Transverse colon (tissue), 4 donors: ENCODE measurements around the gene RBBP8. TPM values are rescaled to one million over a fixed set of nuclear protein-coding genes. Genes with fewer than 3 reads are reported as not detected.
A peak's percentile ranks its signal among the peaks of the same experiment; 100 is the strongest.

Experiments
- DNase-seq: peaks from one replicate; pipeline ENCODE4 v3.0.0-alpha.2; 2019
- H3K27ac ChIP-seq, 4 donors: fragments of 200-600 bp; sonication (generic); 2 replicates each; pipeline ENCODE4 v1.5.1; 2016 to 2018; ENCODE audit warnings: inconsistent platforms in 4 of 4
- H3K27me3 ChIP-seq: fragments of 200-600 bp; sonication (generic); 2 replicates; pipeline ENCODE4 v1.5.1; 2017; ENCODE audit warnings: inconsistent platforms
- H3K36me3 ChIP-seq, 4 donors: fragments of 200-600 bp; sonication (generic); 2 replicates each; pipeline ENCODE4 v1.5.1; 2017 to 2019; ENCODE audit warnings: inconsistent platforms in 4 of 4
- H3K4me1 ChIP-seq, 4 donors: fragments of 200-600 bp; sonication (generic); 2 replicates each; pipeline ENCODE4 v1.5.1; 2017 to 2020; ENCODE audit warnings: inconsistent platforms in 4 of 4
- H3K4me3 ChIP-seq, 4 donors: fragments of 200-600 bp; sonication (generic); 1 replicate in 1 of 4; 2 replicates in 3 of 4; pipeline versions ENCODE4 v1.5.1 to v1.6.1; 2017 to 2019; ENCODE audit warnings: inconsistent platforms in 4 of 4
- H3K9me3 ChIP-seq, 2 donors: fragments of 200-600 bp; sonication (generic); 2 replicates each; pipeline ENCODE4 v1.5.1; 2017 to 2019; ENCODE audit warnings: inconsistent platforms in 2 of 2
- CTCF ChIP-seq, 5 experiments: fragments of 200-600 bp in 3 of 5; fragments of 450-650 bp in 2 of 5; sonication (generic) in 3 of 5; IDR thresholded peaks; 1 replicate in 2 of 5; 2 replicates in 3 of 5; pipeline ENCODE4 v1.5.1; 2016 to 2017; ENCODE audit warnings: antibody characterized with exemption in 5 of 5, inconsistent platforms in 3 of 5, mild to moderate bottlenecking in 2 of 5, moderate library complexity in 1 of 5
- EP300 ChIP-seq: sonication (generic); formaldehyde crosslinking; IDR thresholded peaks from one replicate; pipeline ENCODE4 v1.6.1; 2017; ENCODE audit warnings: antibody characterized with exemption, low read depth
- POLR2A ChIP-seq: fragments of 450-650 bp; IDR thresholded peaks from one replicate; pipeline ENCODE4 v1.6.1; 2016; ENCODE audit warnings: antibody characterized with exemption, mild to moderate bottlenecking, moderate library complexity
- POLR2AphosphoS5 ChIP-seq, 3 donors: sonication (generic); formaldehyde crosslinking; IDR thresholded peaks; one replicate each; pipeline ENCODE4 v1.6.1; 2016; ENCODE audit warnings: antibody characterized with exemption in 3 of 3
- WGBS, 2 donors: methylation state at CpG; one replicate each; pipeline ENCODE4 v1.1.5; 2018; ENCODE audit warnings: low coverage in 1 of 2; 5-methylcytosine and 5-hydroxymethylcytosine counted together
- in situ Hi-C, 4 donors: fragments of 200-750 bp; cut with MboI; loops; one replicate each; pipeline versions ENCODE4 v1.15.0 to v1.15.1; 2017; ENCODE audit warnings: low sequenced_read_pairs in 3 of 4, low pct_ligation_motif_present in 1 of 4, low pct_unique_long_range_greater_than_20kb in 1 of 4
- intact Hi-C: fragments of 100-400 bp; cut with DNase I; formaldehyde crosslinking; loops from one replicate; pipeline ENCODE4 v1.15.1; 2023; ENCODE audit warnings: low total_unique reads
- total RNA-seq, 4 donors: library from RNA; depleted of rRNA; stranded (reverse); fragments of >200 nt; gene quantifications; one replicate each; pipeline ENCODE4 v1.1.0, GENCODE V29; 2016

RBBP8 gene
- total RNA-seq, 4 donors from 2014 or later: 20.7 to 44.1 (median 38.6) TPM

DNA sequence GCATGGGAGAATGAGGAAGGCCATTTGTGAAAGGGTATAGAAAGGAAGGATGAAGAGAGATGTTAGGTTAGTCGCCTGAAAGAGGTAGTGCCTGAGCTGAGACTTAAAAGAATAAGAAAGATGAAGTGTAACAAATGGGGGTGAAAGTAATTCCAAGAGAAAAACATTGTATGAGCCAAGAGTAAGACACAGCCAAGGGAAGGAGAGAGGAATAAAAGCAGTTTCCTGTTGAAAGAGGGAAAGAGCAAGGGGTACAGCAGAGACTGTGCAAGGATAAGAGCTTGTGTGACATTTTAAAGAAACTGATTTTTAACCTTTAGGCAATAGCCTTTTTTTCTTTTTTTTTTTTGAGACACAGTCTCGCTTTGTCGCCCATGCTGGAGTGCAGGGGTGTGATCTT lies 4.8 kb upstream of the RBBP8 start:
- no peak overlapping the region for H3K27ac ChIP-seq
- 96% methylated on average over 3 of the region's 3 CpGs for WGBS, 2 donors

GRCh38 chr18:22930089-22930713 lies 2.9 kb upstream of the RBBP8 start:
- peak; percentile 88 for DNase-seq
- Histone ChIP-seq H3K4me3 (no peak overlapping the region), H3K27ac (no peak overlapping the region), H3K36me3 (no peaks in the 10 kb centered on the region), H3K27me3 (no peaks in the 10 kb centered on the region), H3K4me1 (peaks cover 0 to 12% (median 8%) of the 10 kb centered on the region in 4 donors), H3K9me3 (no peaks in the 10 kb centered on the region)
- 65 to 83% methylated on average over 2 of the region's 2 CpGs for WGBS, 2 donors
- in situ Hi-C loops: no loop called here
- TF ChIP-seq POLR2AphosphoS5 (IDR thresholded peaks at IDR 0.05) (no peak), CTCF (IDR thresholded peaks at IDR 0.05) (peak; percentile 63 to 76 (median 72)), POLR2A (no peak), EP300 (no peak)
- intact Hi-C loops: no loop called here

More for the DNA sequence above, 4.8 kb upstream of the RBBP8 start:
- intact Hi-C loops: no loop called here
- no peak overlapping the region for H3K4me3 ChIP-seq
- no peaks in the 10 kb centered on the region for H3K9me3 ChIP-seq
- H3K36me3 ChIP-seq: no peaks in the 10 kb centered on the region
- in situ Hi-C loops: no loop called here
- H3K4me1 ChIP-seq: peaks cover 0 to 6% (median 2%) of the 10 kb centered on the region in 4 donors
- TF ChIP-seq POLR2A (no peak), CTCF (IDR thresholded peaks at IDR 0.05) (no peak), POLR2AphosphoS5 (IDR thresholded peaks at IDR 0.05) (no peak), EP300 (no peak)
- H3K27me3 ChIP-seq: no peaks in the 10 kb centered on the region
- DNase-seq: no peak

DNA sequence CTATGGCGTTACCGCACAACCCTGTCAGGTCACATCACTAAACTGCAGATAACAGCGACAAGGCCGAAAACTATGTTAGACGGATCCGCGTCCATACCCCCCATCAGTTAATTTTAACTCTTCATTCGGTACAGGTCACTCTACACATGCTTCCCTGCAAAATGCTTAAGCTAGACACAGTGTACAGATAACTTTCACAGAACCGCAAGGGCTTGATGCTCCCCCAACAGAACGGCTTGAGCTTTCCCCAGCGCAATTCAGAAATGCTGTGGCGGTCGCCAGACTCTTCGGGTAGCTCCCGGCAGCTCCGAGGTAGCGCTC lies 283 bp upstream of the RBBP8 start:
- peak overlapping the region; percentile 62 to 80 (median 66) for H3K4me3 ChIP-seq
- no peaks in the 10 kb centered on the region for H3K36me3 ChIP-seq
- no peaks in the 10 kb centered on the region for H3K9me3 ChIP-seq
- DNase-seq: no peak
- 0 to 2% methylated on average over 8 to 15 of the region's 17 CpGs for WGBS, 2 donors
- no peaks in the 10 kb centered on the region for H3K27me3 ChIP-seq
- H3K4me1 ChIP-seq: peaks cover 0 to 12% (median 8%) of the 10 kb centered on the region in 4 donors
- TF ChIP-seq POLR2AphosphoS5 (IDR thresholded peaks at IDR 0.05): no peak
- no peak for TF ChIP-seq CTCF (IDR thresholded peaks at IDR 0.05)
- no peak for TF ChIP-seq POLR2A
- no peak for TF ChIP-seq EP300
- intact Hi-C loops: no loop called here
- peak overlapping the region; percentile 90 to 96 (median 94) for H3K27ac ChIP-seq
- in situ Hi-C loops: no loop called here

DNA sequence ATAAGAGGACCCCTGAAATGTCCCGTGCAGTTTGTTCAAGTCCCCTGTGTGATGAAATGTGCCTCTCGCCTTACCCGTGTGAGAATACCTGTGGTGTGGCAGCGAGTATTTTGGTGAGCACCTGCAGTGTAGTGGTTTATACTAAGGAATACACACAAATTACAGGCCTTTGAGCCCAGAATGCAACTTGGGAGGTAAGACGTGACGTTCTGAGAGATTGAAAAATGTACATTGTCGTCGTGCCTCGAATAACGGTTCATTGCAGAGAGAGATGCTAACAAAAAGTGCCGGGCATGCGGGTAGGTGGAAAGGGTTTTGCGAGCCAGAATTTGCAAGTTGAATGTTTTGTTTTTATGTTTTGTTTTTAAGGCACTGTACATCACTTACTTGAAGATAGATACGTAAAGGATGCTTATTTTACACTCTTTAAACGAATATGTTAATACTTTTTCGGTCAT lies 867 bp downstream of the RBBP8 start:
- Histone ChIP-seq H3K4me1 (peaks cover 0 to 12% (median 8%) of the 10 kb centered on the region in 4 donors), H3K9me3 (no peaks in the 10 kb centered on the region), H3K36me3 (no peaks in the 10 kb centered on the region), H3K4me3 (peak overlapping the region; percentile 62 to 80 (median 66)), H3K27ac (peak overlapping the region; percentile 90 to 96 (median 94)), H3K27me3 (no peaks in the 10 kb centered on the region)
- intact Hi-C loops: no loop called here
- 9 to 14% methylated on average over 12 to 16 of the region's 16 CpGs for WGBS, 2 donors
- in situ Hi-C loops: no loop called here
- DNase-seq: no peak
- TF ChIP-seq CTCF (IDR thresholded peaks at IDR 0.05) (no peak), POLR2A (no peak), EP300 (no peak), POLR2AphosphoS5 (IDR thresholded peaks at IDR 0.05) (no peak)
